HL-60 (cell line): Measurements from ENCODE around the gene TBXAS1.
"Not testable (repeated sequence)": the region's sequence is repeated elsewhere in the genome, so short reads cannot be mapped to it uniquely, and the experiment has no call there.

Source experiments
- DNase-seq, 2 experiments: peaks; one replicate each; pipeline ENCODE4 v3.0.0-alpha.2; 2010 to 2020; ENCODE audit warnings: low read depth in 1 of 2, low spot score in 1 of 2
- H3K27ac ChIP-seq: fragments of 250-450 bp; sonication (Bioruptor Pico); replicated peaks from 2 replicates; pipeline ENCODE4 v1.5.1; 2020; ENCODE audit warnings: mild to moderate bottlenecking, moderate library complexity
- H3K27me3 ChIP-seq: fragments of 250-450 bp; sonication (Bioruptor Pico); 2 replicates; pipeline ENCODE4 v1.5.1; 2021; ENCODE audit warnings: mild to moderate bottlenecking, moderate library complexity; ENCODE audit not compliant: insufficient read depth, poor library complexity, severe bottlenecking
- H3K4me3 ChIP-seq: replicated peaks from 2 replicates; pipeline ENCODE4 v1.5.1; 2011; ENCODE audit warnings: mild to moderate bottlenecking, control low read depth, low read length; ENCODE audit not compliant: insufficient read depth
- CTCF ChIP-seq: IDR thresholded peaks from one replicate; pipeline ENCODE4 v1.5.1; 2011; ENCODE audit warnings: low read length, control low read depth, inconsistent platforms; ENCODE audit not compliant: insufficient read depth
- GABPA ChIP-seq: IDR thresholded peaks from 2 replicates; pipeline ENCODE4 v1.6.1; 2012; ENCODE audit warnings: low read depth
- POLR2AphosphoS5 ChIP-seq: IDR thresholded peaks from 2 replicates; pipeline ENCODE4 v1.6.1; 2012; ENCODE audit warnings: low read depth
- REST ChIP-seq: IDR thresholded peaks from 2 replicates; pipeline ENCODE4 v1.6.1; 2012; ENCODE audit warnings: low read depth; ENCODE audit not compliant: insufficient replicate concordance
- SPI1 ChIP-seq: IDR thresholded peaks from 2 replicates; pipeline ENCODE4 v1.6.1; 2012; ENCODE audit warnings: low read depth, mild to moderate bottlenecking, borderline replicate concordance

Gene TBXAS1

GRCh38 chr7:139842401-139843210 lies 13.5 kb downstream of the TBXAS1 start:
- no peak overlapping the region for H3K4me3 ChIP-seq
- TF ChIP-seq SPI1 (no peak), CTCF (no peak), POLR2AphosphoS5 (no peak), REST (no peak), GABPA (no peak)
- no peak for DNase-seq

GRCh38 chr7:139843211-139843537 lies 14.1 kb downstream of the TBXAS1 start:
- DNase-seq, H3K4me3 ChIP-seq, H3K27me3 ChIP-seq, H3K27ac ChIP-seq: not testable (repeated sequence)

More at GRCh38 chr7:139842401-139843210, 13.5 kb downstream of the TBXAS1 start:
- Histone ChIP-seq H3K27ac (no peak overlapping the region), H3K27me3 (no peaks in the 10 kb centered on the region)

- H3K27me3 ChIP-seq, result no peaks in the 10 kb centered on the region
- DNase-seq, result no peak
- no peak overlapping the region for H3K4me3 ChIP-seq
- TF ChIP-seq REST (no peak), CTCF (no peak), GABPA (no peak), SPI1 (no peak), POLR2AphosphoS5 (no peak)
- H3K27ac ChIP-seq, result no peak overlapping the region
Measured at GRCh38 chr7:139844779-139845442, 15.8 kb downstream of the TBXAS1 start.

- DNase-seq, result no peak
- Histone ChIP-seq H3K27ac (no peak overlapping the region), H3K4me3 (no peak overlapping the region), H3K27me3 (no peaks in the 10 kb centered on the region)
- TF ChIP-seq POLR2AphosphoS5 (no peak), SPI1 (no peak), GABPA (no peak)
Measured at GRCh38 chr7:139845443-139845805, 16.4 kb downstream of the TBXAS1 start.

GRCh38 chr7:139846297-139846696 lies 17.2 kb downstream of the TBXAS1 start:
- Histone ChIP-seq H3K27me3 (no peaks in the 10 kb centered on the region), H3K4me3 (no peak overlapping the region), H3K27ac (no peak overlapping the region)
- DNase-seq, result no peak
- TF ChIP-seq REST, result no peak
- TF ChIP-seq GABPA, result no peak
- no peak for TF ChIP-seq SPI1
- no peak for TF ChIP-seq CTCF
- TF ChIP-seq POLR2AphosphoS5, result no peak
